Measurements from ENCODE around the gene PITPNC1.

GRCh38 chr17:67376415-67376736, 705 bp upstream of the PITPNC1 start:
- no peak for TF ChIP-seq CTCF (IDR thresholded peaks at IDR 0.05 in 4 of 5, conservative IDR thresholded peaks at IDR 0.05 in 1 of 5)
- no peak for TF ChIP-seq POLR2A (IDR thresholded peaks at IDR 0.05)

Measured in gastrocnemius medialis (tissue), 4 donors.